Activated CD8-positive, alpha-beta memory T cell treated with anti-CD3 and anti-CD28 coated beads for 36 hours (primary cell): ENCODE data around the gene ACTR5. TPM values are rescaled to one million over a fixed set of nuclear protein-coding genes. Genes with fewer than 3 reads are reported as not detected.
"Not testable (repeated sequence)": the region's sequence is repeated elsewhere in the genome, so short reads cannot be mapped to it uniquely, and the experiment has no call there.

Experiments
- CTCF ChIA-PET: fragments of 350-600 bp; sonication (Branson Sonifier 250); formaldehyde crosslinking; loops from one replicate; lab custom pipeline; 2021; ENCODE audit warnings: antibody characterized with exemption; lab: Charles Lee
- POLR2A ChIA-PET: fragments of 350-600 bp; sonication (Branson Sonifier 250); formaldehyde crosslinking; loops from one replicate; lab custom pipeline; 2021; ENCODE audit warnings: antibody characterized with exemption; lab: Charles Lee
- total RNA-seq, 2 experiments: library from RNA; stranded (reverse); gene quantifications; one replicate each; pipeline ENCODE4 v1.2.3, GENCODE V29; 2021

Gene ACTR5
- total RNA-seq, 2 experiments from 2014 or later = 10.2 to 11.2 TPM

DNA sequence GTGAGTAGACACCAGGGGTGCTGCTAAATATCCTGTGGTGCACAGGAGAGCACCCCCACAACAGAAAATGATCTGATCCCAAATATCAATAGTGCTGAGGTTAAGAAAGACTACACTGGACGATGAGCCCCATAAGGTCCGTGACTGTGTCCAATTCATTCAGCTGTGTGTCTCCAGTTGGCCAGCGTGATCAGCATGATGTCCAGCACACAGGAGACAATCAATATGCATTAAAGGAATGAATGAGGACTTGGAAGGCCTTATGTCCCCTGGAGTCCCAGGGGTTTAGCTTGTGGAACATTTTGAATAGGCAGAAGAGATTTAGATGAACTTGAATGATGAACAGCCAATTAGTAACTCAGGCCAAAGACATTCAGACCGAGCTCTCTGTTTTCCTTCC lies 63.5 kb downstream of the ACTR5 start:
- CTCF ChIA-PET = interaction anchor here (1.2 kb wide), 1 partner anchor 31 kb away, joined by 4 read pairs; no protein-coding TSS in a partner anchor
- POLR2A ChIA-PET = no interaction called here

DNA sequence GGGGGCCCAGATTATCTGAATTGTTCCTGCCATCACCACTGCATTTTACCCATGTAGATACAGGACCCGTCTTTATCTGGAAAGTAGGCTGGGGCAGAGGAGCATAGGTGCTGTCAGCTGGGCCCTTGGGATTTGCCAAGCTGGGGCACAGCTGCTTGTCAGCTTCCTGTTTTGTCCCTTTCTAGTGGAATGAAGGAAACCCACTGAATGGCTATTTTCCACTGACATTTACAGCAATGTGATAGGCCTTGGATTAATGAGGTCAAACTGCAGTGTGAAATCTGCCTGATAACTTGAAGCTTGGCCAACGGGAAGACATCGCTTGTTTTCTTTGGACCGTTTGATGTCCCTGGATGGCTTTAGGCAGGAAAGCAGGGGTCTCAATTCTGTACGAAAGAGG lies 63.9 kb downstream of the ACTR5 start:
- ChIA-PET POLR2A (no interaction called here), CTCF (interaction anchor here (1.2 kb wide), 1 partner anchor 31 kb away, joined by 4 read pairs; no protein-coding TSS in a partner anchor)

DNA sequence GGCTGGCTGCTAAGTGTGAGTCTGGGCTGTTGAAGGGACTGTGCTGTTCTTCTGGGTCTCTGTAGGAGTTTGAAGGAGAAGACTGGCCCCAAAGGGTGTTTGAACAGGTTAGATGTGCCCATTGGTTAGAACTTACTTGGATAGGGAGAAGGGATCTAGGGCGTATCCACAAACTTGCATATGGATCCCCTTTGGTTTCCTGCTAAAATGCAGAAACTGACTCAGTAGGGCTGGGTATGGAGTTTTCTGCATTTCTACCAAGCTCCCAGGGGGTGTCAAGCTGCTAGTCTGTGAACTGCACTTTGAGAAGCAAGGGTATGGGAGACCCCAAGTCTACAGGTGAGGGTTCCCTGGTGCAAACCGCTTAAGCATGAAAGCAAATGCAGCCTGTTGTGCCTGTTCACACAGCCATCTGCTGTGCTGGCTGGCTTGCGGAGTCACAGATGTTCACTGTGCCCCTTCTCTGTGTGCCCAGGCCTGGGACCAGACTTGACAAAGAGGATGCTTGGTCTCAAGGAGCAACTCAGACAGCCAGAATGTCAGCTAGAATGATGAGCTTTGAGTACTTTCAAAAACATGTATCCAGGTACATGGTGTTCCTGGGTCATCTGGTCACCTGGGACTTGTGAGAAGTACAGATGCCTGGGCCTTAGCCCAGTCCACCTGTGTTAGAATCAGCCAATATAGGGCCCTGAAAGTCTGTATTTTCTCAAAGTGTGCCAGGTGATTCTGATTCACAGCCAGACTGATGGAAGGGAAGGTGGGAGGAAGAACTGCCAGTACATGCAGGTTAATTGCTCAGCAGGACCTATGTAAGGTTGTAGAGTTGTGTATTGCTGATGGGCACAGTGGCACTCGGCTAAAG lies 64.7 kb downstream of the ACTR5 start:
- ChIA-PET CTCF (no interaction called here), POLR2A (no interaction called here)

DNA sequence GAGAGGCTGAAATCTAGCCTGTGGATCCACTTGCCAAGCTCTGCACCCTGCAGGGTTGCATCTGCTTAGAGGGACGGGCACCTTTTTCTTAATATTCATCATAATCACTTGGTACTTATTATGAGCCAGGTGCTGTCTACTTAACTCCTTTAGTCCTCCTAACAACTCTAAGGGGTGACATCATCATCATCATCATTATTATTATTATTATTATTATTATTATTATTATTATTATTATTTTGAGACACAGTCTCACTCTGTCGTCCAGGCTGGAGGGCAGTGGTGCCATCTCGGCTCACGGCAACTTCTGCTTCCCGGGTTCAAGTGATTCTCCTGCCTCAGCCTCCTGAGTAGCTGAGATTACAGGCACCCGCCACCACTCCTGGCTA lies 65.3 kb downstream of the ACTR5 start:
- POLR2A ChIA-PET, CTCF ChIA-PET: not testable (repeated sequence)

DNA sequence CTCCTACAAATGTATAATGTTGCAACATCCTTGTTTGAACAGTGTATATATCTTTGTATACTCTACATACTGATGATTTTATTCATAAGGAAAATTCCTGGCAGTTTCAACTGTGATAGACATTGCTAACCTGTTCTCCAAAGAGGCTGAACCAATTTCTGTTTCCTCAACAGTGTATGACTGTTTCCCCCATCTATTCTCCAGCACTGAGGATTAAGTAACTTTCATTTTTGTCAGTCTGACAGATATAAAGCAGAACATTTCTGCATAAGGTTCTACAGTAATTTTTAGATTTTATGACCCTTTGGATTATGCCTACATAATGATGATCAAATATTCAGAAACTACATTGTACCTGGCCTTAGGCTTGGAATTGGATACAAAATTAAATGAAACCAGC lies 67.2 kb downstream of the ACTR5 start:
- ChIA-PET POLR2A (no interaction called here), CTCF (interaction anchor here (0.6 to 1.3 kb wide), 3 partner anchors 9 to 47 kb away, joined by 3 to 4 read pairs (median 3); no protein-coding TSS in a partner anchor)

DNA sequence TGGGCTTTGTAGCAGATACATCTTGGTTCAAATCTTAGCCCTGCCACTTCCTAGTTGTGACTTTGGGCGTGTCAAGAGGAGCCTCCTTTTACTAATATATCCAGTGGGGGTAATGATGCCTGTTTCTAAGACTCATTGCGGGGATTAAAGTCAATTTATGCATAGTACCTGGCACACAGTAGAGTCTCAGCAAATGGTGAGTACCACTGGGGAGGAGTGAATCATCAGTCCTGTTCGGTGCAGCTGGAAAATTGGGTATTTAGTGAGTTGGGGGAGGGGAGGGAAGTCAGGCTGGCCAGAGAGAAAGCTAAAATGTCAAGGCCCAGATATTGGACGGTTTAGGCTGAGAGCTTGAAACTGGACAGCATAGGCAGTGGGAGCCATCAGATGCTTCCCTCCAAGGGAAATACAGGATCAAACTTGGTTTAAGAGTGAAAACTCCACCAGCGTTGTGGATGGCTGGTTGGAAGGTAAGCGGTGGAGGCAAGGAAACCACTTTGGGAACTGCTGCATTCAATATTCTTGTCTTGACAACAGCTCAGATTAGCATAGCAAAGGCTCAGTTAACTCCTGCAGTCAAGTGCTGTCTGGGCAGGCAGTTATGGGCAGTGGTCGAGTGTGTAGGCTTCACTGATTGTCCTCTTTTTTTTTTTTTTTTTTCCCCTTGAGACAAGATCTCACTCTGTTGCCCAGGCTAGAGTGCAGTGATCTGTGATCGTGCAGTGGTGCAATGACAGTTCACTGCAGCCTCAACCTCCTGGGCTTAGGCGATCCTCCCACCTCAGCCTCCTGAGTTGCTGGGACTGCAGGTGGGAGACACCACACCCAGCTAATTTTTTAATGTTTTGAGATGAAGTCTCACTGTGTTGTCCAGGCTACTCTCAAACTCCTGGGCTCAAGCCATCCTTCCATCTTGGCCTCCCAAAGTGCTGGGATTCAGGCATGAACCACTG lies 70.1 kb downstream of the ACTR5 start:
- ChIA-PET POLR2A (interaction anchor here (0.5 to 0.9 kb wide), 2 partner anchors 9 to 77 kb away, joined by 4 to 12 read pairs; no protein-coding TSS in a partner anchor), CTCF (interaction anchor here (0.9 to 1.0 kb wide), 3 partner anchors 9 to 67 kb away, joined by 3 read pairs; no protein-coding TSS in a partner anchor)

Other genes with a start within 250 kb of the ACTR5 start
- not detected for gene ADIG, start 167.3 kb upstream of the ACTR5 start, total RNA-seq
- gene ARHGAP40, start 146.7 kb upstream of the ACTR5 start, total RNA-seq = not detected
- not detected for gene SLC32A1, start 24.0 kb upstream of the ACTR5 start, total RNA-seq
- gene PPP1R16B, start 57.2 kb downstream of the ACTR5 start, total RNA-seq = 100 to 1,000 TPM; 156 to 164 TPM
- 10 to 100 TPM; 11.2 to 11.6 TPM for gene FAM83D, start 178.0 kb downstream of the ACTR5 start, total RNA-seq
- 10 to 100 TPM; 17.6 to 19.5 TPM for gene DHX35, start 213.9 kb downstream of the ACTR5 start, total RNA-seq